GM18907 (cell line): ENCODE measurements around the gene A4GALT.

Experiments used
- ATAC-seq: cut with Tn5 transposase; IDR thresholded peaks from one replicate; pipeline ENCODE4 v1.9.1; 2021; ENCODE audit warnings: mild to moderate bottlenecking, moderate library complexity; ENCODE audit not compliant: unreplicated experiment

The A4GALT gene

GRCh38 chr22:42707496-42707895 is 13.2 kb downstream of the A4GALT start:
- ATAC-seq = no peak

DNA sequence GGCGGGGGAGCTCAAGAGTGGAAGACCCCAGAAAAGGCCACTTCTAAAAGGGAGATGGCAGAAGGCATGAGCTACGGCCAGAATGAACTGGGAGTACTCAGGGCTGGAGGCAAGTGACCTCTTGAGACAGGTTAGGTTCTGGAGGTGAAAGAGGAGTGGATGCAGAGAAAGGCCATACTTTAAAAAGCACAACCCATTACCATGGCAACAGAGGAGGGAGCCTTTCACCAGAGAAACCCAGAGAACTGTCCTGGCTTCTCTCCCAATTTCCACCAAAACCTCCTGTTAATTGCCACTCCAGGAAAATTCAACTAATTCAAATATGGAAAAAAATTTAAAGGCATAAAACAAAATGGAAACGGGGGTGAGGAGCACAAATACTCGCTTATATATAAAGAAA is 15.8 kb downstream of the A4GALT start:
- ATAC-seq = no peak

DNA sequence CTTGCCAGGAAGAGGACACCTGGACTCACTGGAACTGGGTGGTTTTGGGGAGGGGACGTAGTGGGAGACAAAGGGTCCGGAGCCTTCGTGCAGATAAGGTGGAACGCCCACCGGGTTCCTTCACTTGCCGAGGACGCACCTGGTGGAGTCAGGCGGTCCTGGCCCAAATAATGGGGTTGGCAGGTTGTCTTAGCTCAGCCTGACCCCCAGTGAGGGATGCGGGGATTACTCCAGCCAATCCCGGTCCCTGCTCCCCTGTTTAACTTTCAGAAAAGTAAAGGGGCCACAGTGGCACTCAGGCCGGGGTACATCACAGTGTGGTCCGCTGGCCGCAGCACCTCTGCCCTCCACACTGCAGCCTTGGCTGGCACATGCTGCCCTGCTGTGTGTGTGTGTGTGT is 18.0 kb downstream of the A4GALT start:
- ATAC-seq = no peak

DNA sequence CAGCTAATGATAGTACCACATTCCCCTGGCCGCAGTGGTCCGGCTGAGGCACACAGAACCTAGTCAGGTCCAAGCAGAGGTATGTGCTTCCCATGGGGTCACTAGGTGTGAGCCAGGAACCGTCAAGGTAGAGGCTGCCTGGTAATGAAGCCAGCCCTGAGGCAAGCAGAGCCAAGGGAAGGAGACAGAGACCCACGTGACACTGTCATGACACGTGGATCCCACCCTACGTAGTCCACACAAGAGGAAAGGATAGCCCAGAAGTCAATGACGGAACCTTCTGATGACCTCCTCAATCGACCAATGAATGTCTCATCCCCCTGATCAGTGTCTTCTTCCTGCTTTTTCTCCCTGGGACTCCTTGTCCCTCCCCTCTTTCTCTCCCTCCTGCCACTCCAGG is 19.0 kb downstream of the A4GALT start:
- ATAC-seq = no peak

DNA sequence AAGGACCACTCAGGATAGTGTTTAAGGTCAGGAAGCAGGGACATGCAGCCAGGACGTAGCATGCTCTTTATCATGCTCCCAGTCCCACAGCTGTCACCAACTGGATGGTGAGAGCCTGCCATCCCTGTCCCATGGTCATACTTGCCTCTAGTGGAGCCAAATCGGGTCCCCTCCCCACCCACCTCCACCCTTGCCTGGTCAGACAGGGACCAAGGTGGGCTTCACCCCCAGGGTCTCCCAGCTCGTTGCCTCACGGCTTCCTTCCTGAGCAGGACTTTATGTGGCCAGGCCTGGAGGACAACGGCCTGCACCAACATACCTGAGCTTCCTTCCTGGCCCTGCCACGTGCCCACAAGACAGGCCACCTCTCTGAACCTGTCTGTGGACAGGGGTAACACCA is 19.8 kb downstream of the A4GALT start:
- ATAC-seq = no peak

GRCh38 chr22:42700355-42700754 is 20.3 kb downstream of the A4GALT start:
- ATAC-seq = no peak

DNA sequence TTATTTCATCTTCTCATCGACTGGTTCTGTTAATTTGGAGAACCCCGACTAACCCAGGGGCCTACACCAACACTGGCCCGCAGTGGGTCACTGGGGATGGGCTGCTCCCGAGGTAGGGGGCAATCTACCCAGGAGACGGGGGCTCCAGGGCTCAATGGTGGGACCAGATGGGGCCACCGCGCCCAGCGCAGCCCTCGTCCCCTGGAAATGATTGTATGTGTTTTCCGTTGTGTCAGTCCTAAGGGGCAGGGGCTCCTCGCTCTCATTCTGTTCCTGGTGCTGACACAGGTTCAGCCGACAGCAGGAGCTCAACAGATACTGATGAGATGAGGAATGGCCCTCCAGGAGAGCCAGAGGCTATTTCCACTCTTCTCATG is 20.7 kb downstream of the A4GALT start:
- no peak for ATAC-seq

- ATAC-seq = no peak
These were observed 21.2 kb downstream of the A4GALT start for GRCh38 chr22:42699281-42699975.

GRCh38 chr22:42697542-42698013 is 23.1 kb downstream of the A4GALT start:
- ATAC-seq = no peak

- ATAC-seq = no peak
These were observed 24.2 kb downstream of the A4GALT start for GRCh38 chr22:42696331-42696967.

- ATAC-seq = no peak
These were observed 25.4 kb downstream of the A4GALT start for GRCh38 chr22:42695294-42695693.

- ATAC-seq = no peak
These were observed 26.6 kb downstream of the A4GALT start for GRCh38 chr22:42693763-42694683.

GRCh38 chr22:42693055-42693762 is 27.5 kb downstream of the A4GALT start:
- ATAC-seq = no peak

DNA sequence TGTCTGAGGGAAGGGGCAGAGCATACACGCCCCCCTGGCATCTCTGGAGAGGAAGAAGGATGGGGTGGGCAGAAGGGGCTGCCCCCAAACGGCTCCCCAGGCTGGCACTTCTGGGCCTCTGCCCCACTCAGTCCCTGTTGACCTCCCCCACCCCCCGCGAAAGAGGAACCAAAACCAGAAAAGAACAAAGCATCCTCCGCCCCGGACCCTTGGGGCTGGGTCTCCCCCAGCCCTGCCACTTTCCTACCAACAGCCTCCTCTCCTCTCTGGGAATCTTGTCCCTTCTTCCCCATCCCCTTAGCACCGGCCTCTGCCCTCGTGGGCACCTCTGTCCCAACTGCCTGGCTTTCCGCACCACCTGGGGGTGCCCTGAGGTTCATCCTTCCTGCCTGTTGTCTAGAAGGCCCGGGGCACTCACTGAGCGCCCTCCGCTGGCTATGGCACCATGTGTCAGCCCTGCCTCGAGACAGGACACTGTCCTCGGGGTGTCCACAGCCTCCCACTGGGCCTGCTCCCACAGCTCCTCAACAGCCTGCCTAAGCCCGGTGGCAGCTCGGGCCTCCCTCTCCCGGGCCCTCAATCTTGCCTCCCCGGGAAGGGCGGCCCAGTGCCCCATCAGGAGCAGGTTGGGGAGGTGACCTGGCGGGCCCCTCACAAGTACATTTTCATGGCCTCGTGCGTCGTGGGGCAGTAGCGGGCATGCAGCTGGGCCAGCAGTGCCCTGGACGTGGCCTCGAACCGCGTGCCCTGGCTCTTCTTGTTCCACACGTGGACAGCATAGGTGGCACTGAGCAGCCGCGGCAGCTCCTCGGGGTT is 28.2 kb downstream of the A4GALT start:
- no peak for ATAC-seq

- no peak for ATAC-seq
These were observed 29.2 kb downstream of the A4GALT start for GRCh38 chr22:42691440-42691839.

GRCh38 chr22:42688241-42689211 is 32.1 kb downstream of the A4GALT start:
- no peak for ATAC-seq

- no peak for ATAC-seq
These were observed 33.7 kb downstream of the A4GALT start for GRCh38 chr22:42686756-42687491.

DNA sequence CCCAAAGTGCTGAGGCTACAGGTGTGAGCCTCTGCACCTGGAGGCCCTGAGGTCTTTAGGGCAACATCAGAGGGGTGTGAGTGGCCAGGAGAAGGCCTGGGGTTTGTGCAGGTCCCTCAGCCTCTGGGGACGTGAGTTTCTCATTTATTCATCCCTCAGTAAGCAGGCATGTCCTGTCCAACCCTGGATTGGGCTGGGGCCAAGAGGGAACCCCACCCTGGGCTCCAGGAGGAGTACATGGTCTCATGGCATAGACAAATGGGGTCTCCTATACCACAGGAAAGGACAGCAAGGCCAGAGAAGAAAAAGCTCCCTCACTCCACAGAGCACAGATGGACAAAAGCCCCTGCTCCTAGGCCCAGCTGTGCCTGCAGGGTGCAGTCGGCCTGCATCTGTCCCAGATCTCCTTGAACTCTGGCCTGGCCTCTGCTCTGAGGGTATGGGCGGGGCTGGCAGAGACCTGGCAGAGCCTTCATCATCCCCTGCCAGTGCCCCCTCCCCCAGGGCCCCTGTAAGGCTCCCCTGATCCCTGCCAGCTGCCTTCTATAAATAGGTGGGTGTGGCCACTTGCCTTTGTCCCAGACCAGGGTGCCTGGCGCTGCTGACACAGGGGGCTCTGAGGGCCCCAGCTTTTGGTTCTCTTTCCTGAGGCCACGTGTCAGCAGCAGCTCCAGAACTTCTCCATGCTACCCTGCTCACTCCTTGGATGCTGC is 34.6 kb downstream of the A4GALT start:
- ATAC-seq = no peak
